H9 (cell line): ENCODE results near the gene ISX. TPM values are rescaled to one million over a fixed set of nuclear protein-coding genes. Genes with fewer than 3 reads are reported as not detected.

Source experiments
- DNase-seq: peaks from one replicate; pipeline ENCODE4 v3.0.0-alpha.2; 2017
- H2AFZ ChIP-seq: one replicate; pipeline ENCODE4 v1.6.1; 2013; ENCODE audit warnings: mild to moderate bottlenecking, low read length, control low read depth, moderate library complexity
- H2AK5ac ChIP-seq: 2 replicates; pipeline ENCODE4 v1.6.1; 2013; ENCODE audit warnings: low read length, control low read depth, mixed read lengths; ENCODE audit not compliant: insufficient read length
- H2BK120ac ChIP-seq: one replicate; pipeline ENCODE4 v1.6.1; 2013; ENCODE audit warnings: low read depth, mild to moderate bottlenecking, low read length, control low read depth, inconsistent platforms; ENCODE audit not compliant: poor library complexity, severe bottlenecking
- H2BK12ac ChIP-seq: 2 replicates; pipeline ENCODE4 v1.6.1; 2013; ENCODE audit warnings: low read length, control low read depth, mixed read lengths, low read depth; ENCODE audit not compliant: insufficient read length
- H2BK15ac ChIP-seq: 2 replicates; pipeline ENCODE4 v1.6.1; 2013; ENCODE audit warnings: low read depth, low read length, control low read depth
- H2BK20ac ChIP-seq: one replicate; pipeline ENCODE4 v1.6.1; 2013; ENCODE audit warnings: low read depth, mild to moderate bottlenecking, low read length, control low read depth, inconsistent platforms; ENCODE audit not compliant: poor library complexity, severe bottlenecking
- H2BK5ac ChIP-seq: 2 replicates; pipeline ENCODE4 v1.6.1; 2013; ENCODE audit warnings: low read length, control low read depth, mixed read lengths; ENCODE audit not compliant: insufficient read length
- H3K14ac ChIP-seq: 2 replicates; pipeline ENCODE4 v1.6.1; 2013; ENCODE audit warnings: low read length, control low read depth; ENCODE audit not compliant: insufficient read depth
- H3K18ac ChIP-seq: 2 replicates; pipeline ENCODE4 v1.6.1; 2013; ENCODE audit warnings: low read depth, mild to moderate bottlenecking, mixed read lengths, low read length, control low read depth; ENCODE audit not compliant: insufficient read length
- H3K23ac ChIP-seq: 2 replicates; pipeline ENCODE4 v1.6.1; 2013; ENCODE audit warnings: low read length, control low read depth, mixed read lengths, low read depth; ENCODE audit not compliant: insufficient read length
- H3K23me2 ChIP-seq: 2 replicates; pipeline ENCODE4 v1.6.1; 2013; ENCODE audit warnings: low read depth, mild to moderate bottlenecking, mixed read lengths, low read length, control low read depth; ENCODE audit not compliant: insufficient read length, poor library complexity, severe bottlenecking
- H3K27ac ChIP-seq: 2 replicates; pipeline ENCODE4 v1.5.1; 2013; ENCODE audit warnings: low read length, control low read depth, mixed read lengths, low read depth; ENCODE audit not compliant: insufficient read length
- H3K27me3 ChIP-seq: 2 replicates; pipeline ENCODE4 v1.6.1; 2013; ENCODE audit warnings: low read length, control low read depth, inconsistent platforms; ENCODE audit not compliant: insufficient read depth
- H3K4ac ChIP-seq: 2 replicates; pipeline ENCODE4 v1.6.1; 2013; ENCODE audit warnings: low read depth, mild to moderate bottlenecking, control low read depth, inconsistent platforms, low read length, moderate library complexity
- H3K4me1 ChIP-seq: 2 replicates; pipeline ENCODE4 v1.6.1; 2013; ENCODE audit warnings: low read length, control low read depth, inconsistent platforms; ENCODE audit not compliant: insufficient read depth
- H3K4me2 ChIP-seq: 2 replicates; pipeline ENCODE4 v1.6.1; 2013; ENCODE audit warnings: low read length, control low read depth, mixed read lengths; ENCODE audit not compliant: insufficient read length, insufficient read depth
- H3K56ac ChIP-seq: 2 replicates; pipeline ENCODE4 v1.6.1; 2013; ENCODE audit warnings: low read depth, mild to moderate bottlenecking, mixed read lengths, low read length, control low read depth; ENCODE audit not compliant: insufficient read length
- H3K79me1 ChIP-seq: 2 replicates; pipeline ENCODE4 v1.6.1; 2013; ENCODE audit warnings: low read depth, mild to moderate bottlenecking, moderate library complexity, low read length, control low read depth, inconsistent platforms; ENCODE audit not compliant: insufficient read depth, poor library complexity, severe bottlenecking
- H3K79me2 ChIP-seq: 2 replicates; pipeline ENCODE4 v1.6.1; 2013; ENCODE audit warnings: low read length, control low read depth, inconsistent platforms; ENCODE audit not compliant: insufficient read depth
- H3K9ac ChIP-seq: 2 replicates; pipeline ENCODE4 v1.6.1; 2013; ENCODE audit warnings: low read length, control low read depth, mixed read lengths; ENCODE audit not compliant: insufficient read length; ENCODE audit errors: extremely low read depth
- H3K9me3 ChIP-seq: one replicate; pipeline ENCODE4 v1.6.1; 2013; ENCODE audit warnings: low read depth, low read length, inconsistent platforms; ENCODE audit not compliant: control insufficient read depth
- H3T11ph ChIP-seq: one replicate; pipeline ENCODE4 v1.6.1; 2013; ENCODE audit warnings: mild to moderate bottlenecking, low read length, control low read depth, inconsistent platforms
- H4K20me1 ChIP-seq: one replicate; pipeline ENCODE4 v1.6.1; 2013; ENCODE audit not compliant: control insufficient read depth, insufficient read length, insufficient read depth
- H4K5ac ChIP-seq: 2 replicates; pipeline ENCODE4 v1.6.1; 2013; ENCODE audit warnings: low read depth, mild to moderate bottlenecking, mixed read lengths, low read length, control low read depth; ENCODE audit not compliant: insufficient read length
- H4K8ac ChIP-seq: replicated peaks from 2 replicates; pipeline ENCODE4 v1.6.1; 2013; ENCODE audit warnings: low read length, control low read depth, mixed read lengths, low read depth; ENCODE audit not compliant: insufficient read length
- H4K91ac ChIP-seq: 2 replicates; pipeline ENCODE4 v1.6.1; 2013; ENCODE audit warnings: low read depth, mild to moderate bottlenecking, moderate library complexity, mixed read lengths, low read length, control low read depth; ENCODE audit not compliant: insufficient read length
- H3K27ac Mint-ChIP-seq, 3 experiments: 2 replicates in 2 of 3; 3 replicates in 1 of 3; pipeline ENCODE4 v1.8.0; 2020 to 2021; ENCODE audit warnings: mixed read lengths in 3 of 3, mild to moderate bottlenecking in 1 of 3, moderate library complexity in 1 of 3
- H3K27me3 Mint-ChIP-seq: 2 replicates; pipeline ENCODE4 v1.8.0; 2021; ENCODE audit warnings: low read depth, mild to moderate bottlenecking, moderate library complexity, mixed read lengths
- H3K36me3 Mint-ChIP-seq, 3 experiments: 2 replicates in 2 of 3; 3 replicates in 1 of 3; pipeline ENCODE4 v1.8.0; 2020 to 2021; ENCODE audit warnings: low read depth in 3 of 3, mixed read lengths in 3 of 3; ENCODE audit not compliant: insufficient read depth in 1 of 3
- H3K4me1 Mint-ChIP-seq, 2 experiments: 2 replicates each; pipeline ENCODE4 v1.8.0; 2020; ENCODE audit warnings: mixed read lengths in 2 of 2
- H3K4me3 Mint-ChIP-seq, 2 experiments: 2 replicates in 1 of 2; 3 replicates in 1 of 2; pipeline ENCODE4 v1.8.0; 2020 to 2021; ENCODE audit warnings: mild to moderate bottlenecking in 2 of 2, mixed read lengths in 2 of 2, moderate library complexity in 1 of 2
- H3K9me3 Mint-ChIP-seq, 2 experiments: 2 replicates in 1 of 2; 3 replicates in 1 of 2; pipeline ENCODE4 v1.8.0; 2020; ENCODE audit warnings: mild to moderate bottlenecking in 2 of 2, mixed read lengths in 2 of 2, moderate library complexity in 1 of 2
- WGBS: extraction: QIAGEN DNeasy Blood & Tissue Kit; methylation state at CpG from one replicate; pipeline ENCODE4 v1.1.7; 2013; ENCODE audit warnings: missing lambda C conversion rate, low lambda C conversion rate, mixed read lengths; ENCODE audit not compliant: insufficient read length; ENCODE audit errors: extremely low coverage; 5-methylcytosine and 5-hydroxymethylcytosine counted together
- total RNA-seq: library from RNA; stranded (reverse); gene quantifications from 2 replicates; pipeline ENCODE4 v1.2.1, GENCODE V29; 2021
- TF ChIP-seq, protein P1 (sequence below): fragments of 200-600 bp; sonication (generic); conservative IDR thresholded peaks from 3 replicates; pipeline ENCODE4 v1.8.0; 2021; ENCODE audit warnings: antibody characterized with exemption, mild to moderate bottlenecking

Gene ISX
- total RNA-seq, 1 experiment from 2014 or later: not detected

DNA sequence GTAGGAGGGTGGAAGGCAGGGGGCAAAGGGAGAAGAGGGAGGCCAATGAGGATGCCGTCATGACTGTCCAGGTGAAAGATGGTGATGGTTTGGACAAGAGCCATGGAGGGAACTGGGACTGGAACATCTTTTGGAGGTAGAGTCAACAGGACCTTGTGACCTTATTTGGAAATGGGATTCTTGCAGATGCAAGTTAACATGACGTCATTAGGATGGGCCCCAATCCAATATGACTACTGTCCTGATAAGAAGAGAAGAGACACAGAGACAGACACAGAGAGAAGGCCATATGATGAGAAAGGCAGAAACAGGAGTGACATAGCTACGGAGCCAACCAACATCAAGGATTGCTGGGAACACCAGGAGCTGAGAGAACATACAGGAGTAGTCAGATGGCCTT is 31.0 kb upstream of the ISX start:
- no peak overlapping the region for H2BK12ac ChIP-seq
- no peak overlapping the region for H3K4me2 ChIP-seq
- TF ChIP-seq, protein P1, sequence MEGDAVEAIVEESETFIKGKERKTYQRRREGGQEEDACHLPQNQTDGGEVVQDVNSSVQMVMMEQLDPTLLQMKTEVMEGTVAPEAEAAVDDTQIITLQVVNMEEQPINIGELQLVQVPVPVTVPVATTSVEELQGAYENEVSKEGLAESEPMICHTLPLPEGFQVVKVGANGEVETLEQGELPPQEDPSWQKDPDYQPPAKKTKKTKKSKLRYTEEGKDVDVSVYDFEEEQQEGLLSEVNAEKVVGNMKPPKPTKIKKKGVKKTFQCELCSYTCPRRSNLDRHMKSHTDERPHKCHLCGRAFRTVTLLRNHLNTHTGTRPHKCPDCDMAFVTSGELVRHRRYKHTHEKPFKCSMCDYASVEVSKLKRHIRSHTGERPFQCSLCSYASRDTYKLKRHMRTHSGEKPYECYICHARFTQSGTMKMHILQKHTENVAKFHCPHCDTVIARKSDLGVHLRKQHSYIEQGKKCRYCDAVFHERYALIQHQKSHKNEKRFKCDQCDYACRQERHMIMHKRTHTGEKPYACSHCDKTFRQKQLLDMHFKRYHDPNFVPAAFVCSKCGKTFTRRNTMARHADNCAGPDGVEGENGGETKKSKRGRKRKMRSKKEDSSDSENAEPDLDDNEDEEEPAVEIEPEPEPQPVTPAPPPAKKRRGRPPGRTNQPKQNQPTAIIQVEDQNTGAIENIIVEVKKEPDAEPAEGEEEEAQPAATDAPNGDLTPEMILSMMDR: no peak
- Mint-ChIP-seq H3K4me1 (peaks cover 15 to 19% of the 10 kb centered on the region in 2 experiments), H3K27ac (no peak overlapping the region), H3K36me3 (no peaks in the 10 kb centered on the region), H3K27me3 (peaks cover 6% of the 10 kb centered on the region), H3K9me3 (peaks cover 0 to 2% of the 10 kb centered on the region in 2 experiments; a peak in 1 of 5 replicates), H3K4me3 (no peak overlapping the region)
- no peak overlapping the region for H4K8ac ChIP-seq
- no peak overlapping the region for H3K14ac ChIP-seq
- no peak overlapping the region for H3K18ac ChIP-seq
- no peak overlapping the region for H2BK120ac ChIP-seq
- H4K5ac ChIP-seq: no peak overlapping the region
- H2BK20ac ChIP-seq: no peak overlapping the region
- no peaks in the 10 kb centered on the region for H3K23me2 ChIP-seq
- no peak overlapping the region for H2AK5ac ChIP-seq
- H3K79me1 ChIP-seq: no peaks in the 10 kb centered on the region
- H3K9ac ChIP-seq: no peak overlapping the region
- H2BK15ac ChIP-seq: no peak overlapping the region
- WGBS: no CpG with 5 or more reads among the region's 3 CpGs
- no peak overlapping the region for H3K27ac ChIP-seq
- no peak for DNase-seq
- H3T11ph ChIP-seq: no peak overlapping the region
- H4K91ac ChIP-seq: no peak overlapping the region
- H3K79me2 ChIP-seq: no peaks in the 10 kb centered on the region
- H2AFZ ChIP-seq: no peak overlapping the region
- no peaks in the 10 kb centered on the region for H4K20me1 ChIP-seq
- H3K27me3 ChIP-seq: no peaks in the 10 kb centered on the region
- H3K4ac ChIP-seq: no peak overlapping the region
- no peak overlapping the region for H2BK5ac ChIP-seq
- H3K56ac ChIP-seq: no peak overlapping the region
- no peaks in the 10 kb centered on the region for H3K4me1 ChIP-seq
- H3K9me3 ChIP-seq: no peaks in the 10 kb centered on the region
- H3K23ac ChIP-seq: no peak overlapping the region
